Measurements from ENCODE around the gene VRK2. TPM values are rescaled to one million over a fixed set of nuclear protein-coding genes. Genes with fewer than 3 reads are reported as not detected.
A peak's percentile ranks its signal among the peaks of the same experiment; 100 is the strongest.

VRK2 gene
- total RNA-seq, 1 donor: 29.4 TPM

DNA sequence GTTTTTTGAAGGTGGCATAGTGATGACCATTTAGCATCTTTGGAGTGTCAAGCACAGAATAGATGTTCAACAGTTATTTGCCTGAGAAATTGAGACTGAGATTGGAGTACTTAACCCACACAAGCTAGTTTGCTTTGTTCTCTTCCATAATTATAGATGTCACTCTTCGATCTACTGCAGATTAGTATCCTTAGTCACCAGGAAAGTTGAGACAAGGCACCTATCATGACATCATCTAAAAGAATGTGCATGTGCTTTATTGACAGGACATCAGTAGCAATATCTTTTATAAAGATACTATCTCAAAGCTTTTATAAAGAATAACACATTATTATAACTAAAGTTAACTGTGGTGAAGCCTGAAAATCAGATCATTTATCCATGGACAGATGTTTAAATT, 6.4 kb downstream of the VRK2 start:
- no peak overlapping the region for H3K4me3 ChIP-seq (ENCODE audit: low read depth, low read length)
- TF ChIP-seq, protein P1, sequence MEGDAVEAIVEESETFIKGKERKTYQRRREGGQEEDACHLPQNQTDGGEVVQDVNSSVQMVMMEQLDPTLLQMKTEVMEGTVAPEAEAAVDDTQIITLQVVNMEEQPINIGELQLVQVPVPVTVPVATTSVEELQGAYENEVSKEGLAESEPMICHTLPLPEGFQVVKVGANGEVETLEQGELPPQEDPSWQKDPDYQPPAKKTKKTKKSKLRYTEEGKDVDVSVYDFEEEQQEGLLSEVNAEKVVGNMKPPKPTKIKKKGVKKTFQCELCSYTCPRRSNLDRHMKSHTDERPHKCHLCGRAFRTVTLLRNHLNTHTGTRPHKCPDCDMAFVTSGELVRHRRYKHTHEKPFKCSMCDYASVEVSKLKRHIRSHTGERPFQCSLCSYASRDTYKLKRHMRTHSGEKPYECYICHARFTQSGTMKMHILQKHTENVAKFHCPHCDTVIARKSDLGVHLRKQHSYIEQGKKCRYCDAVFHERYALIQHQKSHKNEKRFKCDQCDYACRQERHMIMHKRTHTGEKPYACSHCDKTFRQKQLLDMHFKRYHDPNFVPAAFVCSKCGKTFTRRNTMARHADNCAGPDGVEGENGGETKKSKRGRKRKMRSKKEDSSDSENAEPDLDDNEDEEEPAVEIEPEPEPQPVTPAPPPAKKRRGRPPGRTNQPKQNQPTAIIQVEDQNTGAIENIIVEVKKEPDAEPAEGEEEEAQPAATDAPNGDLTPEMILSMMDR (IDR thresholded peaks at IDR 0.05; ENCODE audit: insufficient read depth, low read depth, low read length): no peak
- DNase-seq (ENCODE audit: low read depth): no peak

DNA sequence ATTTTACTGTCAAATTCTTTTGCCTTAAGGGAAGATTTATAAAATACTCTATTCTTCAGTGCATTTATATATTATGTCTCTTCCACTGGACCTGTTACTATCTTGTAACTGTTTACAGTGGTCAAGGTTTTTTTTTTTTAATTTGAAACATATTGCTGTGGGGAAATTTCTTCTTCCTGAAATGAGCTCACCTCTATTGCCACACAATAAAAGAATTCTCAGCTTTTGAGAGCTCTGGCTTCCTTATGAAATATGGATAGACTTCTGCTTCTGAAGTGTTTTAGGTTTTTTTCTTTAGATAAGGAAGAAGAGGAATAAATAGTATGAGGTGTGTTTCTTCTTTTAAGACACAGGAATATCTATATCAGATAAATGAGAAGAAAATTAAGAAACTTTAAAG, 7.7 kb downstream of the VRK2 start:
- TF ChIP-seq, protein P1 (IDR thresholded peaks at IDR 0.05; ENCODE audit: insufficient read depth, low read depth, low read length): no peak
- DNase-seq (ENCODE audit: low read depth): peak; percentile 26
- no peak overlapping the region for H3K4me3 ChIP-seq (ENCODE audit: low read depth, low read length)

DNA sequence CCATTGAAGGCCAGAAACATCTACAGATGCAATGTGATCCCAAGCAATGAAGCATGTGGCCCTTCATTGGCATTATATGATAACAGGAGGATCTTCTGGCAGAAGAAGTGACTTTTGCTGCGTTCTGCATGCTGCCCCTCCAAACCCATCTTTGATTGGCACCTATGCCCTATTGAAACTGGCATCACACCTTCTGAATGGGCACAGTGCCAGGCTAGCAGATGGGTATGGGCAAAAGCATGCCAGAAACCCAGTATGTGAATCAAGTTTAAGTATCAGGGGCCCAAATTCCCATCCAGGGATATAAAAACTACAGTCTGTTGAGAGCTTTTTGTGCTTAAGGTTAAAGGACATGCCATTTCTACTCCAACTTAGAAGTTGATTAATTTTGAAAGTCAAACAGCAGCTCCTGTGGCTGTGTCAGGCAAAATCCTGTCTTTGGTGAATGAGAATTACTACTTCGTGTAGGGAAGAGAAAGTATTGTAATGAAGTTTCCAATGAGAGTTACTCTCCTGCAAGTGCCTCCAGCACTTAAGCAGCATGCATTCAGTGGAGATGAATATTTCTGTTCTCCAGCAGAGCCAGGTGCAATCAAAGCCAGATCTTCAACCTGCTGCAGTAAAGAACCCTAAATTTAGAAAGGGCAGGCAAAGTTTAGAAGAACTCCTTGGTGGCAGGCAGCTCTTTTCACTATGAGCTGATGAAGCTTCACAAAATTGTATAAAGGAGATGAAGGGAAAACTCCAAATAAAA, 8.6 kb downstream of the VRK2 start:
- TF ChIP-seq, protein P1 (IDR thresholded peaks at IDR 0.05; ENCODE audit: insufficient read depth, low read depth, low read length): no peak

DNA sequence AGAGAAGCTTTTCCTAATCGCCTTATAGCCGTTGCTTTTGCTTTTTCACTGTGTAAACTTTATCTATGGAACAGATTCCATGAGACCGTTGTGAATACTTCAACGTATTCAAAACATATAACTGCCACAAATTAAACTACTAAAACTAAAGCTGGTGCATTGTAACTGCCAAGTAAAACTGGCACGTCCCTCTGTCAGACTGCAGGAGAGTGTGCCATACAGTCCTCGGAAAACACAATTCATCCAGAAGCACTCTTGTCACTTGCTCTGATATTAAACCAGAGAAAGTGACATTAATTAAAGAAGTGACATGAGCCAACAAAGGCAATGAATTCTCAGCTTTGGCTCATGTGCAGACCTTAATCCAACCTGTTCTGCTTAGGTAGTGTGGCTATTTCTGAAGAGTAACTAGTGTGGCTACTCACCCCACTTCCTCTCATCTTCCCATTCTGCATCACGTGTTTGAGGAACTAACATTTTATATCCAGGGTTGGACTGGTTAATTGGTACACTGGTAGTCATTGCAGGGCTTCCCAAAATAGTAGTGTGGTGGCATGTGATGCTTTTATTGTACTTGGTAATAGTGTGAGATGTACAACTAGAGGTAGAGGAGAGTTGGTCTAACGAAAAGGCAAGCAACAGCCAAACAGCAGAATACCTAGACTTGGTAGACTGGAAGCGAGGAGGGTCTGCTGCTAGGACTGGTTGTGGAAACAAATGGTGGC, 9.7 kb downstream of the VRK2 start:
- TF ChIP-seq, protein P1 (IDR thresholded peaks at IDR 0.05; ENCODE audit: insufficient read depth, low read depth, low read length): no peak
- no peak for DNase-seq (ENCODE audit: low read depth)
- no peak overlapping the region for H3K4me3 ChIP-seq (ENCODE audit: low read depth, low read length)

More for the DNA sequence above, 8.6 kb downstream of the VRK2 start:
- DNase-seq (ENCODE audit: low read depth): no peak
- no peak overlapping the region for H3K4me3 ChIP-seq (ENCODE audit: low read depth, low read length)

DNA sequence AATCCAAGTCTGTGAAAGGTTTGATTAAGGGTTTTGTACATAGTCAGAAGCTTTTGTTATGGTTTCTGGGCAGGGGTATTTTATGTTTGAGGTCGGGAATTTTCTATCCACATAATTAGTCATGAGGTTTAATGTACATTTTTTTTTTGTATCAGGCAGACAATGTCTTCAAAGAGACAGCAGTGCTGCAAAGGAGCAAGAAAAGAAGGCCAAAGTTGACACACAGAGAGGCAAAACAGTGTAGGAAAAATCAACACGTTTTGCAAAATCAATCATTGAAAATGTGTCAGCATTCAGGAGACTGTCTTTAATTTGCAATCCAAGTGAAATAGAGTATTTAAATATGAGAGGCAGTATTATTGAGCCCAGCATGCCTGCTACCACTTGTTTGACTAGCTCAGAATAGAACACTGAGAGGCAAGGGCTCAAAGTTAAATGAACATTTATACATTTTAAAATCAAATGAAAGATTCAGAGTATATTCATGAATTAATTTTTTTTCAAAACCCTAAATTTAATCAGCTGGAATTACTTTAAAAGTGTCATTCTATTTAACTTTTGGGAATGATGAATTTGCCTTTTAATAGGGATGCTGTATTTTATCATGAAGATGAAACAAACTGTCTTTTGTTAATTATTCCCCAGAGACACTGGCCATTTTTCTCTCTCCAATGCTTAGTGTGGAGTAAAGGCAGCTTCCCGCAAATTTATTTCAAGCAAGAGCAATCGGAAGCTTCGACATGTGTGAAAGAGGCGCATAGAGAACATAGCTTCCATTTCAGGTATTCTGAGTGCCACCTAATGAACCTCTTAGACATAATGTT, 11.3 kb downstream of the VRK2 start:
- DNase-seq (ENCODE audit: low read depth): no peak
- no peak overlapping the region for H3K4me3 ChIP-seq (ENCODE audit: low read depth, low read length)
- TF ChIP-seq, protein P1 (IDR thresholded peaks at IDR 0.05; ENCODE audit: insufficient read depth, low read depth, low read length): no peak

DNA sequence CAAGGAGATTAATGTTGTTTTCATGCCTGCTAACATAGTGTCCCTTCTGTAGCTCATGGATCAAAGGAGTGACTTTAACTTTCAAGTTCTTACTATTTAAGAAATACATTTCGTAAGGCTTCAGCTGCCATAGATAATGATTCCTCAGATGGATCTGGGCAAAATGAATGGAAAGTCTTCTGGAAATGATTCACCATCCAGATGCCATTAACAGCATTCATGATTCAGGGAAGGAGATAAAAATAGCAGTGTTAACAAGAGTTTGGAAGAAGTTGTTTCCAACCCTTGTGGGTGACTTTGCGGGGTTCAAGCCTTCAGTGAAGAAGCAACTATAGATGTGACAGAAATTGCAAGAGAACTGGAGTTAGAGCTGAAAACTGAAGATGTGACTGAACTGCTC, 17.0 kb downstream of the VRK2 start:
- DNase-seq (ENCODE audit: low read depth): peak; percentile 84
- TF ChIP-seq, protein P1 (IDR thresholded peaks at IDR 0.05; ENCODE audit: insufficient read depth, low read depth, low read length): no peak
- H3K4me3 ChIP-seq (ENCODE audit: low read depth, low read length): no peak overlapping the region

Data from fibroblast of villous mesenchyme (primary cell).